NCI-H187 (cell line): ENCODE data around the gene FPR3.

ENCODE experiments used
- DNase-seq, 2 experiments: peaks; one replicate each; lab custom pipeline; 2025; lab: John Stamatoyannopoulos, UW

FPR3 gene

GRCh38 chr19:51807111-51807701, 12.2 kb downstream of the FPR3 start:
- no peak for DNase-seq

GRCh38 chr19:51807925-51808324, 13.0 kb downstream of the FPR3 start:
- no peak for DNase-seq

- DNase-seq = no peak
Observed at GRCh38 chr19:51808333-51808986, 13.5 kb downstream of the FPR3 start.

- DNase-seq = no peak
Observed at GRCh38 chr19:51809787-51810186, 14.8 kb downstream of the FPR3 start.

GRCh38 chr19:51810223-51810622, 15.3 kb downstream of the FPR3 start:
- DNase-seq = no peak

- DNase-seq = no peak
Observed at GRCh38 chr19:51811344-51811743, 16.4 kb downstream of the FPR3 start.

GRCh38 chr19:51815043-51815442, 20.1 kb downstream of the FPR3 start:
- DNase-seq = no peak

GRCh38 chr19:51816711-51817110, 21.8 kb downstream of the FPR3 start:
- DNase-seq = no peak

GRCh38 chr19:51820011-51820410, 25.1 kb downstream of the FPR3 start:
- DNase-seq = no peak

- no peak for DNase-seq
Observed at GRCh38 chr19:51820831-51821446, 26.0 kb downstream of the FPR3 start.

GRCh38 chr19:51821456-51821855, 26.5 kb downstream of the FPR3 start:
- DNase-seq = no peak

- DNase-seq = no peak
Observed at GRCh38 chr19:51821921-51822320, 27.0 kb downstream of the FPR3 start.

- DNase-seq = no peak
Observed at GRCh38 chr19:51822325-51822724, 27.4 kb downstream of the FPR3 start.

GRCh38 chr19:51822946-51823345, 28.0 kb downstream of the FPR3 start:
- DNase-seq = no peak

- DNase-seq = no peak
Observed at GRCh38 chr19:51824281-51825005, 29.5 kb downstream of the FPR3 start.

GRCh38 chr19:51830274-51830673, 35.3 kb downstream of the FPR3 start:
- DNase-seq = no peak

GRCh38 chr19:51837145-51837544, 42.2 kb downstream of the FPR3 start:
- DNase-seq = no peak

GRCh38 chr19:51861870-51862622, 67.1 kb downstream of the FPR3 start:
- DNase-seq = no peak

- no peak for DNase-seq
Observed at GRCh38 chr19:51873097-51873496, 78.1 kb downstream of the FPR3 start.
